ENCODE measurements around the gene SMYD3.

The SMYD3 gene

GRCh38 chr1:246309247-246309884 is 197.7 kb downstream of the SMYD3 start:
- no peak for DNase-seq (ENCODE audit: low read depth in 1 of 2, low spot score in 1 of 2)

DNA sequence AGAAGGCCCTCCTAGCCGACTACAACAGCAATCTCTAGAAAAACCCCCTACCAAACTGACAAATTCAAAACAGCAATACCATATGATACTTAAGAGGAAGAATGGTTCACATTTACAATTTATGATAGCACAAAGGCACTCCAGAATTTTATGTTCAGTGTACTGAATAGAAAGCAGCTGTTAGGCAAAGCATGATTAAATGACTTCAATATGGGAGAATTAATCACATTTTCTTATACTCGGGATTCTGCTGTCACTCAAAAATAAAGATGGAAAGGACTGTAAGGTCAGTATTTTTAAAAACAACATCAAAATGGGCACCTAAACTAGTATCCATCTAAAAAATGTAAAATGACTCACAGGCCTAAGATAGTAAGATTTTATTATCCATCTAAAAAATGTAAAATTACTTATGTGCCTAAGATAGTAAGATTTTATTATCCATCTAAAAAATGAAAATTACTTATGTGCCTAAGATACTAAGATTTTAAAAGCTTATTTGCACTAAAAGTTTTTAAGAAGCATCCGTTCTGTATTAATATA is 198.5 kb downstream of the SMYD3 start:
- no peak for DNase-seq (ENCODE audit: low read depth in 1 of 2, low spot score in 1 of 2)

- no peak for DNase-seq (ENCODE audit: low read depth in 1 of 2, low spot score in 1 of 2)
Measured at GRCh38 chr1:246306415-246307037, 200.6 kb downstream of the SMYD3 start.

GRCh38 chr1:246304484-246305259 is 202.4 kb downstream of the SMYD3 start:
- DNase-seq (ENCODE audit: low read depth in 1 of 2, low spot score in 1 of 2): no peak

- DNase-seq (ENCODE audit: low read depth in 1 of 2, low spot score in 1 of 2): no peak
Measured at GRCh38 chr1:246302711-246303317, 204.3 kb downstream of the SMYD3 start.

DNA sequence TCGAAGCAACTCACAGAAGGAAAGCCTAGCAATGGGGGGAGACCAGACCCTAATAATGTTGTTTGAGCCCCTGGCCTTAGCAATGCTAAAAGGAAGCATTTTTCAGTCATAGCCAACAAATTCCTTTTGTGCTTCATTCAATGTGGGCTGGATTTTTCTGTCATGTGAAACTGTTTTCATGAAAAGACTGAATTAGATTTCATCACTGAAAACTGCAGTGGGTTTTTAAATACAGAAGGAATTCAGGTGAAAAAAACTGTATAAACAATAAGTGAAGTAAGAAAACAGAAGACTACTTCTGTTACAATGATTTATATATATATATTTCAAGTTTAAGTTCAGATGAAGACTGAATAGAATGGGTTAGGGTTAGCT is 204.8 kb downstream of the SMYD3 start:
- no peak for DNase-seq (ENCODE audit: low read depth in 1 of 2, low spot score in 1 of 2)

- no peak for DNase-seq (ENCODE audit: low read depth in 1 of 2, low spot score in 1 of 2)
Measured at GRCh38 chr1:246301553-246302250, 205.4 kb downstream of the SMYD3 start.

GRCh38 chr1:246300626-246301549 is 206.2 kb downstream of the SMYD3 start:
- DNase-seq (ENCODE audit: low read depth in 1 of 2, low spot score in 1 of 2): no peak

DNA sequence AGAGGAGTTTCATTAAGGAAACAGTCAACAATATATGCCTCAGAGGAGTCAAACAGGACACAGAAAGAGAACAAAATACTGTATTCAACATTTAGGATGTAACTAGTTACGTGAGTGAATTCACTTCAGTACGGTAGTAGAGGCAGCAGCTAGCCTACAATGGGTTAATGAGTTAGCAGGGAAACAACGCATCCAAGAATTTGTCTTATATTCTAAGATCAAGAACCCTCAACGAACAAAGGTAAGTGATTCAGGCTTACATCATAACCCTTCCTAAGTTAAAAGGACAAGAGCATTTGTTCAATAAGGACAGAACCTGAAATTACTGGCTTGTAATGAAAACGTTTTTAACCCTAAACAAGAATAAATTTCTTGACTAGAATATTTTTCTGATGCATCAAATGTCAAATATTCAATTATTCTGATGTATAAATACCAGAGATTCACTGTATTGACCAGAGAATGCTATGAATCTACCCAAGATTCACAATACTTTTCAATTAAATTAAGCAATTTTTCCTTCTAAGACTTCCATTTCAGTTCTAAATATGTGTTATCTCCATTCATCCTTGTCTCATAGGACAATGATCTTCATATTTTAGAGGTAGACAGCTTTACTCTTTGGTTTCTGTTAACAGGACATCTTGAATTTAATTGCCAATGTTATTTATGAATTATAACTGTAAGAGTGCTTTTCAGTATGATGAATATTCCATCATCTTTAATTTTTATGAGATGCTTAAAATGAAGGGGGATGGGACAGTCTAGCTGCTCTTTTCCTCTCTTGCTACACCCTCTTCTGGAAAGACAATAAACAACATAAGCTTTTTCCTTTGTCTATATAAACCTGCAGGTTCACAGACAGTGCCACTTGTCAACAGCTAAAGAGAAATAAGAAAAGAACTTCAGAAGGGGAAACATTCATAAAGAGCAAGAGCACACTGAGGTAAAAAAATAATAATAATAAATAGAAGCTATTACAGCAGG is 209.5 kb downstream of the SMYD3 start:
- DNase-seq (ENCODE audit: low read depth in 1 of 2, low spot score in 1 of 2): no peak

- no peak for DNase-seq (ENCODE audit: low read depth in 1 of 2, low spot score in 1 of 2)
Measured at GRCh38 chr1:246295968-246296367, 211.1 kb downstream of the SMYD3 start.

DNA sequence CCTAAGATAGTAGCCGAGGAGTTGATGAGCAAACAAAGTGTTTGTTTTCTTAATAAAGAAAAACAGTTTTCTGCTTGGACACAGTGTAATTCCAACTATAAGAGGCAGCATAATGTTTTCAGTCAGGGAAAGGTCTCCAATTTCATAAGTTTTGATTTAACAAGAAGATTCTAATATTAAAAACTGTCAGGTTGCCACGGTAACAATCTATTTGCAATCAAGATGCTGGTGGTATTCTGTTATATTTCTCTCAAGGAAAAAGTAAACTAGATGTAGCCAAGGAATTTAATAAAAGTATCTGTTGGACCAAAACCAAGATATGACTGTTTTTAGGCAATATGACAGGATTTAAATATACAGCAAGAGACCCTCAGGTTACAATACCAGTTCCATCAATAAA is 211.7 kb downstream of the SMYD3 start:
- no peak for DNase-seq (ENCODE audit: low read depth in 1 of 2, low spot score in 1 of 2)

DNA sequence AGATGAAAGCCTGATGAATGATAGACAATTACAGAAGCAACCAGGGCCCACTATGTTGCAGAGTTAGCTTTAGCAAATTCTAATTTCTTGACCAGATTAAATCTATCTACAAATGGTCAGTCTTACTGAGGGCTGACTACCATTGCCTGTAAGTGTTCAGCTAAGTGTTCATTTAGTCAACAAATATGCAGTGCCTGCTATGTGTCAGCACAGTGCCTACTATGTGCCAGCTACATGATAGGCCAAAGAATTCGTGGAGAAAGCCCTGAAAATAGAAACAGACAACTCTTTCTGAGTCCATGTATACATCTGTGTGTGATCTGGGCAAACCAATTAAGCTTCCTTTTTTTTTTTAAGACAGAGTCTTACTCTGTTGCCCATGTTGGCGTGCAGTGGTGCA is 212.8 kb downstream of the SMYD3 start:
- no peak for DNase-seq (ENCODE audit: low read depth in 1 of 2, low spot score in 1 of 2)

- DNase-seq (ENCODE audit: low read depth in 1 of 2, low spot score in 1 of 2): no peak
Measured at GRCh38 chr1:246293366-246294121, 213.5 kb downstream of the SMYD3 start.

DNA sequence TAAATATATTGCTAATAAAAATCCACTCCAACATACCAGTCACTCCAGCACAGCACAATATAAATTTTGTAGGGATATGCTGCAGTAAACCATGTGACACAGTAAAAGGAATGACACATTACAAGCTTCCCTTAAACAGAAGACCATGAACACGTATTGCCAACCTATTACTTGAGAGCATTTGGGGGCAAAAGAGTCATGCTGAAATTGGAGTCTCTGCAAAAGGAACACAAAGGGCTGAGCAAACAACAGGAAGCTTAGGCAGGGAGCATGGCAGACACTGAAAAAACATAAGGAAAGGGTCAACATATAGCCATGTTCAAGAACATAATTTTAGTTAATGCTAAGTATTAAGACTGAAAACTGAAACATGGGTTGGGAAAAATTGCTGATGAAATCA is 214.5 kb downstream of the SMYD3 start:
- DNase-seq (ENCODE audit: low read depth in 1 of 2, low spot score in 1 of 2): no peak

- DNase-seq (ENCODE audit: low read depth in 1 of 2, low spot score in 1 of 2): no peak
Measured at GRCh38 chr1:246291127-246291526, 216.0 kb downstream of the SMYD3 start.

- DNase-seq (ENCODE audit: low read depth in 1 of 2, low spot score in 1 of 2): no peak
Measured at GRCh38 chr1:246283771-246284410, 223.2 kb downstream of the SMYD3 start.

- no peak for DNase-seq (ENCODE audit: low read depth in 1 of 2, low spot score in 1 of 2)
Measured at GRCh38 chr1:246281639-246282038, 225.4 kb downstream of the SMYD3 start.

DNA sequence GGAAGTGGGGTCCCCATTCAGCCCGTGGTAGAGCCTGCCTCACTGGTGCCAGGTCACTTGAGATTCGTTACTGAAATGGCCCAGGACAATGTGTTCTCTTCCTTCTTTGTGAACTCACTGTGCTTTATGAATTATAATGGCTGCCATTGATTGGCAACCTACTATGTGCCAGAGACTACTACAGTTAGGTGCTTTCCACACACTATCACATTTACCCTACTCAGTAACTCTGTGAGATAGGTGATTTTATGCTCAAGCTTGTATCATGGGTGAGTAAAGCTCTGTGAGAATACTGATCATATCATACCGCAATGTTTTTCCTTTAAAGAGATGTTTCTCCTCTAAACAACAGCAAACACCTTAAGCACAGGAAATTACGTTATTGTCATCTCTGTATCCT is 225.9 kb downstream of the SMYD3 start:
- DNase-seq (ENCODE audit: low read depth in 1 of 2, low spot score in 1 of 2): no peak

All from stimulated activated CD4-positive, alpha-beta T cell treated with anti-CD3 and anti-CD28 coated beads, Interleukin-15, amount 100 ng/mL, for 1 hour (primary cell).